Fibroblast of skin of abdomen (primary cell): ENCODE data around the gene PRSS23.
"Not testable (repeated sequence)": the region's sequence is repeated elsewhere in the genome, so short reads cannot be mapped to it uniquely, and the experiment has no call there.

Source experiments
- DNase-seq: peaks from one replicate; pipeline ENCODE4 v3.0.0-alpha.2; 2013

Gene PRSS23

DNA sequence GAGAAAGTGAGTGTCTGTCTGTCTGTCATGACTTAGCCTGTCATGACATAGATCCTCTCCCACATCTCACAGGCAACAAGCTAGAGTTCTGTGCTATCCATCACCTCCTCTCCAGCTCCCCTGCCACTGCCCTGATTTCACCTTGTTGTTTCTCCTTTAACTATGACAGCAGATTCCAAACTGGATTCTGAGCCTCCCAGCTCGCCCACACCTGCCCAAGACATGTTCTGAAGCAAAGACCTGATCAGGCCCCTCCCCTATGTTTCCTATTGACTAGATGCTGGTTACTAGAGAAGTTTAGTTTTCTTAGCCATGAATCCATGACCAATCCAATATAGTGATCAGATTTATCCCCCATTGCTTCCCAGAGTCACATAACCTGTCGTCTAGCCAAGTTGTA is 15.4 kb downstream of the PRSS23 start:
- DNase-seq = no peak

DNA sequence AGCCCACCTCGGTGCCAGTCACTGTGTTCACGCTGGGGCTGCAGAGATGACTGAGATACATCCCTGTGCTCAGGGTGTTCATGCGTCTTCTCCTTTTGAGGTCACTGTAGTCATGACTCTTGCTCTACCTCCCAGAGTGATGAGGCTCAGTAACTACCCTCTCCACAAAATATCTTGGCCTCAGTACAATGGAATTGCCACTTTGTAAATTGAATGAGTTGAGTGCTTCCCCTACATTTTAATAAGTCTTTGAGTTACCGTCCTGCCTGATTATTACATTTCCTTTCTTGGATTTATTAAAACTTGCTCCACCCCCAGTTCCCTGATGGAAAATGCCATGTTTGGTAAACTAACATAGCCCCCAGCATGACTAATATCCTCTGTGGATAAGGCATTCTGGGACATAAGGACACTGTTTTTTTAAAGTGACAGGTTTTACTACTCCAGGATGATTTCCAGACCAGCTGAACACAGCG is 15.9 kb downstream of the PRSS23 start:
- peak; percentile 72 for DNase-seq

DNA sequence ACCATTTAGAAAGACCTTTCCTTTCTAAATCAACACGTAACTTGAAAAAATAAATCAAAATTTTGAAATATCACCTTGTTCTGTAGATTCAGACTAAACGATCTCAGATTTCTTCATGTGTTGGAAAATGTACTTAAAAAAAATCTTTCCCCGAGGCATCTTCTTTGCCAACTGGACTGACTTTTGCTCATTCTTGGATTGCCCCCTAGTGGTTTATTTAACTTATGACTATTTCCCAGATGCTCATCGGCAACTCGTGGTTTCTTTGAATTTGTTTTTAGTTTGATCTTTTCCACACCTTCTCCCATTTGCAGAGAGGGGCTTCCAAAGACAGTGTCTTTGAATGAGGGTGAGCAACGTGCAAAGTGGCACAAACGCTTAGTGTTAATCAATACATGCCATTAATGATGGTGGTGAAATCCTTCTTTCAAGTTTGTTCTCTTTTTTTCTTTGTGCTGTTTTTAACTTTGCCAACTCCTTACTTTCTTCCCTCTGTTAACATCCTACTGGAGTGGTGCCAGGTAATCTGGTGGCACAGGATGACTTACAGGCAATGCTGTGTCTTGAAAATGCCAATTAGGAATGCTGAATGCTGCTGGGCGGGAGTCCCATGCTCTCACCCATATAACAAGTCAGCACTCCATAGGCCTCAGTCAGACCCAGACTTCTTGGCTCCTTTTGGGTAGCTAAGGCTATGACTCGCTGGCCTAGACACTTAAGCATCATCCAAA is 18.3 kb downstream of the PRSS23 start:
- peak; percentile 76 for DNase-seq

DNA sequence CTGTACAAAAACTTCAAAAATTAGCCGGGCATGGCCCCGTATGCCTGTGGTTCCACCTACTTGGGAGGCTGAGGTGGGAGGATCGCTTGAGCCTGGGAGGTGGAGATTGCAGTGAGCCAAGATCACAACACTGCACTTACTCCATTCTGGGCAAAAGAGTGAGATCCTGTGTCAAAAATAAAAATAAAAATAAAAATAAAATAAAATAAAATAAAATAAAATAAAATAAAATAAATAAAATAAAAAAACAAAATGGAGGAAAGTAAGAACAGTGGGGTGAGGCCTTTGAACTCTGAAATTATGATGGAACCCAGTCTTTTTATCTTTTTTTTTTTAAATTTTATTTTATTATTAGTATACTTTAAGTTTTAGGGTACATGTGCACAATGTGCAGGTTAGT is 23.8 kb downstream of the PRSS23 start:
- not testable (repeated sequence) for DNase-seq

DNA sequence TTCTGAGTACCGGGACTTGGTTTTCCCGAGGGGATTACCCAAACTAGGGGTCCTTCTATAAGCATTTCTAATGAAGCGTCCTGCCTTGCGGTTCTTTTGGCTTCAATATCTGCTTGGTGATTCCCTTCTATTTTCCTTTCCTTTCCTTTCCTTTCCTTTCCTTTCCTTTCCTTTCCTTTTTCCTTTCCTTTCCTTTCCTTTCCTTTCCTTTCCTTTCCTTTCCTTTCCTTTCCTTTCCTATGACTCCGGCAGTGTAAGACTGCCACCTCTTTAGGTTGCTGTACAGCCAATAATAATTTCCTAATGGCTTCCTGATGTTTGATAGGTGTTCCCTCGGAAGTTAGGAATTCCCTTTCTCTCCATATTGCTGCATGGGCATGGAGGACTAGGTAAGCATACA is 34.0 kb downstream of the PRSS23 start:
- not testable (repeated sequence) for DNase-seq

DNA sequence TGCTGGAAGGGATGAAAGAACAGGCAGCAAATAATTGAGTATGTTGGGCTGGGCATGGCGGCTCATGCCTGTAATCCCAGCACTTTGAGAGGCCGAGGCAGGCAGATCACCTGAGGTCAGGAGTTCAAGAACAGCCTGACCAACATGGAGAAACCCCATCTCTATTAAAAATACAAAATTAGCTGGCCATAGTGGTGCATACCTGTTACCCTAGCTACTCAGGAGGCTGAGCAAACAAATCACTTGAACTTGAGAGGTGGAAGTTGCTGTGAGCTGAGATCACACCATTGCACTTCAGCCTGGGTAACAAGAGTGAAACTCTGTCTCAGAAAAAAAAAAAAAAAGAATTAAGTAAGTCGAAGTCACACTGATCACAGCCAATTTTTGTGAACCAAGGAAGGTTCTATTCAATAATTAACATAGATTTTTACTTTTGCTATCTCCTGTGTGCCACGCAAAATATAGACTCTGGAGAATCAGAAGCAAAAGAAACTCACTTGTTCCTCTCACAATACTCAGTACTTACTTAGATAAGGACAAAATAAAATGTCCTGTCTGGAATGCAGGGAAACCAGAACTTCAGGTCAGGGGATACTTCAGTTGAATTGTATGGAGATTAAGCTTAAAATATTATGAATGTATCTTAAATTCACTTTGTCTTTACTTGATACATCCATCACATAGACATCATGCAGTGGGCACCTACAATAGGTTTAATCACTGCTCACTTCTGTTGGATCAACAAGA is 44.6 kb downstream of the PRSS23 start:
- not testable (repeated sequence) for DNase-seq

DNA sequence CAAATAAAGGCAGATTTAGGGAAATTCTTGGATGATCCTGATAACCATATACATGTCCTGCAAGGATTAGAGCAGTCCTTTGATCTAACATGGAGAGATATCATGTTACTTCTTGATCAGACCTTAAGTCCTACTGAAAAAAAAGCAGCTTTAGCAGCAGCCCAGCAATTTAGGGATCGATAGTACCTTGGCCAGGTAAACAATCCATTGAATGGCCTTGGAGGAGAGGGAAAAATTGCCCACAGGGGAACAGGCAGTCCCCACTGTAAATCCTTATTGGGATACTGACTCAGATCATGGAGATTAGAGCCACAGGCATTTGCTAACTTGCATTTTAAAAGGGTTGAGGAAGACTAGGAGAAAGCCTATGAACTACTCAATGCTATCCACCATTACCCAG is 47.8 kb downstream of the PRSS23 start:
- DNase-seq = no peak

DNA sequence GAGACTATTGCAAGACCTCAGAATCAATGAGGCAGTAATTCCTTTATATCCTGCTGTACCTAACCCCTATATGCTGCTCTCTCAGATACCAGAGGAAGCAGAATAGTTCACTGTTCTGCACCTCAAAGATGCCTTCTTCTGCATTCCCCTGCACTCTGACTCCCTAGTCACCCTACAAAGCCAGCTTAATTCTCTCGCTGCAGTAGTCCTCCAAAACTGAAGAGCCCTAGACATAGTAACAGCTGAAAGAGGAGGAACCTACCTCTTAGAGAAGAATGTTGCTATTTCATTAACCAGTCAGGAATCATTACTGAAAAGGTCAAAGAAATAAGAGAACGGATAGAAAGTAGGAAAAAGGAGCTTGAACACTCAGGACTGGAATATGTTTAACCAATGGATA is 49.3 kb downstream of the PRSS23 start:
- DNase-seq = no peak
